Endodermal cell (in vitro differentiated cells): ENCODE measurements around the gene RPS6KA2. TPM values are rescaled to one million over a fixed set of nuclear protein-coding genes. Genes with fewer than 3 reads are reported as not detected.

Experiments
- DNase-seq: peaks from one replicate; pipeline ENCODE4 v3.0.0-alpha.2; 2017
- H3K27ac ChIP-seq: 2 replicates; pipeline ENCODE4 v1.5.1; 2013; ENCODE audit warnings: mild to moderate bottlenecking, low read depth, low read length, moderate library complexity
- H3K27me3 ChIP-seq: 2 replicates; pipeline ENCODE4 v1.6.1; 2013; ENCODE audit warnings: mild to moderate bottlenecking, low read length, moderate library complexity; ENCODE audit not compliant: insufficient read depth, control insufficient read depth, poor library complexity, severe bottlenecking
- H3K36me3 ChIP-seq: 2 replicates; pipeline ENCODE4 v1.7.0; 2013; ENCODE audit warnings: mild to moderate bottlenecking, low read length, moderate library complexity; ENCODE audit not compliant: control insufficient read depth, insufficient read depth
- H3K4me1 ChIP-seq: one replicate; pipeline ENCODE4 v1.7.0; 2013; ENCODE audit warnings: low read length; ENCODE audit not compliant: control insufficient read depth, insufficient read depth
- H3K4me3 ChIP-seq: 2 replicates; pipeline ENCODE4 v1.5.1; 2013; ENCODE audit warnings: mild to moderate bottlenecking, low read length, moderate library complexity
- H3K9ac ChIP-seq: 2 replicates; pipeline ENCODE4 v1.6.1; 2013; ENCODE audit warnings: mild to moderate bottlenecking, low read length, moderate library complexity; ENCODE audit not compliant: poor library complexity, severe bottlenecking; ENCODE audit errors: extremely low read depth
- H3K9me3 ChIP-seq: 2 replicates; pipeline ENCODE4 v1.6.1; 2013; ENCODE audit warnings: mild to moderate bottlenecking, low read length, moderate library complexity; ENCODE audit not compliant: control insufficient read depth
- H3K27ac Mint-ChIP-seq: 2 replicates; pipeline ENCODE4 v1.8.0; 2020; ENCODE audit warnings: mixed read lengths
- H3K27me3 Mint-ChIP-seq: 2 replicates; pipeline ENCODE4 v1.8.0; 2021; ENCODE audit warnings: mild to moderate bottlenecking, mixed read lengths; ENCODE audit not compliant: insufficient read depth
- H3K36me3 Mint-ChIP-seq: 2 replicates; pipeline ENCODE4 v1.8.0; 2020; ENCODE audit warnings: low read depth, mixed read lengths
- H3K4me1 Mint-ChIP-seq: 2 replicates; pipeline ENCODE4 v1.8.0; 2020; ENCODE audit warnings: mixed read lengths
- H3K4me3 Mint-ChIP-seq: 2 replicates; pipeline ENCODE4 v1.8.0; 2020; ENCODE audit warnings: mild to moderate bottlenecking, moderate library complexity, mixed read lengths
- H3K9me3 Mint-ChIP-seq: 2 replicates; pipeline ENCODE4 v1.8.0; 2020; ENCODE audit warnings: mild to moderate bottlenecking, mixed read lengths
- WGBS, 2 experiments: methylation state at CpG; one replicate each; pipeline versions ENCODE4 v1.1.5 to v1.1.7; 2013; ENCODE audit warnings: missing lambda C conversion rate in 2 of 2, mixed read lengths in 1 of 2; ENCODE audit not compliant: insufficient coverage in 1 of 2, insufficient read length in 1 of 2; 5-methylcytosine and 5-hydroxymethylcytosine counted together
- total RNA-seq, 2 donors: library from RNA; stranded (reverse); fragmentation: NEBNext Ultra II Directional in 1 of 2; extraction: Animal tissue kit (Norgen Biotek cat#: 25700) in 1 of 2; gene quantifications; 2 replicates in 1 of 2; 3 replicates in 1 of 2; pipeline ENCODE4 v1.2.1, GENCODE V29; 2021
- TF ChIP-seq, protein P1 (sequence below): fragments of 200-600 bp; sonication (generic); conservative IDR thresholded peaks from 2 replicates; pipeline ENCODE4 v1.5.0; 2021; ENCODE audit warnings: antibody characterized with exemption, mild to moderate bottlenecking

Gene RPS6KA2
- total RNA-seq, 2 donors from 2014 or later = 17.9 to 23.9 TPM

DNA sequence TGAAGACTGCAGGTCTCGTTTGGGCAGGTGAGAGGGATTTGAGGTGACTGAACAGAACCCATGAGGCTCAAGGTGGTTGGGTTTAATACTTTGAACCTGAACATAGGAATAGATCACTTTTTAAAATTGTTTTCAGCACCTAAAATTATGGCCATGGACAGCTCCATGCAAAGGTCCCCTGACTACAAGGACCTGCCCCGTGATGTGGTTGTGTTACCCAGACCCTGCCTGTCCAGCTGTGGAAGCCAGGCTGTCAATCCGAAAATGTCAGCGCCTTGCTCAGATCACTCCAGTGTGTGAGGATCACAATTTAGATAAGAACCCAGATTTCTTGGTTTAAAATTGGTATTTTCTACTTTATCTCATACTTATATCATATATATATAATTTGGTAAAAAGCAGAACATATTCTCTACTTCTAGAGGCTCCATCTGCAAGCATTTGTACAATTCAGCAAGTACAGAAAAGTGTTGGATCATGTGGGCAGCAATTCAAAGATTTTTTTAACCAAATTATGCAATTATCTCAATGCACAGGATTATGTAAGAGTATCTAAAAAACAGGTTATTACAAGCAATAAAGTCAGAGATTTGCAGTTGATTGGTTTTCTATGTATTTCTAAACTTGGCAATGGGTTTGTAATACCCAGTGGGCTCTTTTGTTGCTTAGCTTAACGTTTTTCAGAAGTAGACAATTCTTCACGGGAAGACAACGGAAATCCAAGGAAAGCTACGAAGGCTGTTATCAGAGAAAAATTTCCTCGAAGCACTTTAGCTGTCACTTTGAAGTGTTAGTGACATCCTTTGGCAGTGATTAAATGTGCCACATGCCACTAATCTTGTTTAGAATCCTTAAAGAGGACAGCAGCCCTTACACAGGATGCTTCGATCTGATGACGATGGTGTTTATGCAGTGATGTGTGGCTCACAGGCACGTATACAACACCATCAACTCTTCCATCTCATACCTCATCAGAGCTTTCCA lies 24.1 kb upstream of the RPS6KA2 start:
- Mint-ChIP-seq H3K36me3 (no peaks in the 10 kb centered on the region), H3K27ac (no peak overlapping the region), H3K4me3 (no peak overlapping the region), H3K27me3 (no peaks in the 10 kb centered on the region), H3K9me3 (no peaks in the 10 kb centered on the region), H3K4me1 (no peaks in the 10 kb centered on the region)
- TF ChIP-seq, protein P1, sequence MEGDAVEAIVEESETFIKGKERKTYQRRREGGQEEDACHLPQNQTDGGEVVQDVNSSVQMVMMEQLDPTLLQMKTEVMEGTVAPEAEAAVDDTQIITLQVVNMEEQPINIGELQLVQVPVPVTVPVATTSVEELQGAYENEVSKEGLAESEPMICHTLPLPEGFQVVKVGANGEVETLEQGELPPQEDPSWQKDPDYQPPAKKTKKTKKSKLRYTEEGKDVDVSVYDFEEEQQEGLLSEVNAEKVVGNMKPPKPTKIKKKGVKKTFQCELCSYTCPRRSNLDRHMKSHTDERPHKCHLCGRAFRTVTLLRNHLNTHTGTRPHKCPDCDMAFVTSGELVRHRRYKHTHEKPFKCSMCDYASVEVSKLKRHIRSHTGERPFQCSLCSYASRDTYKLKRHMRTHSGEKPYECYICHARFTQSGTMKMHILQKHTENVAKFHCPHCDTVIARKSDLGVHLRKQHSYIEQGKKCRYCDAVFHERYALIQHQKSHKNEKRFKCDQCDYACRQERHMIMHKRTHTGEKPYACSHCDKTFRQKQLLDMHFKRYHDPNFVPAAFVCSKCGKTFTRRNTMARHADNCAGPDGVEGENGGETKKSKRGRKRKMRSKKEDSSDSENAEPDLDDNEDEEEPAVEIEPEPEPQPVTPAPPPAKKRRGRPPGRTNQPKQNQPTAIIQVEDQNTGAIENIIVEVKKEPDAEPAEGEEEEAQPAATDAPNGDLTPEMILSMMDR = no peak
- H3K36me3 ChIP-seq = no peaks in the 10 kb centered on the region
- no peak overlapping the region for H3K27ac ChIP-seq
- no peak overlapping the region for H3K4me3 ChIP-seq
- H3K27me3 ChIP-seq = peaks cover 19% of the 10 kb centered on the region
- no peak overlapping the region for H3K9ac ChIP-seq
- WGBS, 2 experiments = 89 to 97% methylated on average over 11 to 12 of the region's 12 CpGs
- DNase-seq = no peak
- H3K4me1 ChIP-seq = no peaks in the 10 kb centered on the region
- H3K9me3 ChIP-seq = no peaks in the 10 kb centered on the region

DNA sequence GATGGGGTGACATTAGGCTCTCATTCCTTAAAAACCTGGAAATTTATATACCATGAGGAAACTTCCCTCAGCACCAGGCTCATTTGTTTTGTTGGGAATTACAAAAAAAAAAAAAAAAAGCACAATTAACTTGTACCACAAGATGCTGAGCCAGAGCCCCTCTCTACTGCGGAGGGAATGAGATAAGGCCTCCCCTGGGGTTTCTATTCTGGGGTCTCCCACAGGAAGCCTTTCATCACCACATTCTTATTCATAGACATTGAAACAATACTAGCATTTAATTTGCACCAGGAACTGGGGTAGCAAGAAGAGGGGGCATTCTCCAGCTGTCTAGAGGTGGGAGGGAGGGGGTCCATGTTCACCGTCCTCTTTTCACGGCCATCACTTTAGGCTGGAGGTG lies 23.0 kb upstream of the RPS6KA2 start:
- TF ChIP-seq, protein P1 = no peak
- DNase-seq = no peak
- Histone ChIP-seq H3K9ac (no peak overlapping the region), H3K27me3 (peaks cover 8% of the 10 kb centered on the region), H3K4me1 (no peaks in the 10 kb centered on the region), H3K36me3 (no peaks in the 10 kb centered on the region), H3K27ac (no peak overlapping the region), H3K9me3 (no peaks in the 10 kb centered on the region), H3K4me3 (no peak overlapping the region)
- Mint-ChIP-seq H3K9me3 (no peaks in the 10 kb centered on the region), H3K36me3 (no peaks in the 10 kb centered on the region), H3K4me1 (no peaks in the 10 kb centered on the region), H3K27me3 (no peaks in the 10 kb centered on the region), H3K4me3 (no peak overlapping the region), H3K27ac (no peak overlapping the region)
- 60 to 78% methylated on average over 1 to 3 of the region's 3 CpGs for WGBS, 2 experiments

DNA sequence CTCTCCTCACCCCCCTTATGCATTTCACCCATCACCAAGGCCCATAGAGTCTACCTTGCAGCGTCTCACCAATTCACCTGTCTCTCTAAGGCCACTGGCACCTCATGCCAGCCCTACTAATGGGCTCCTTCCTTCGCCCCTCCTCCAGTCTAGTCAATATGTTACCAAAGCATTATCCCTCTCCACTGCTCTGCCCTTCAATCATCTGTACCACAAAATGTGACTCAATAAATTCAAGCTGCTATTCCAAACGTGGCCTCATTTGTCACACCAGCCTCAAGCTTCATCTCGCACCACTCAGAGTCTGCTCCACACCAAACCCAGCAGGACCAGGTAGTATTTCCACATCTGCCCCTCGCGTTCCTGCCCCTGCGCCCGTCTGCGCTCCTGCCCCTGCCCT lies 21.8 kb upstream of the RPS6KA2 start:
- no peaks in the 10 kb centered on the region for H3K36me3 ChIP-seq
- 82 to 91% methylated on average over 9 of the region's 9 CpGs for WGBS, 2 experiments
- H3K27ac Mint-ChIP-seq = no peak overlapping the region
- H3K27ac ChIP-seq = no peak overlapping the region
- peaks cover 2% of the 10 kb centered on the region for H3K9me3 Mint-ChIP-seq
- H3K4me1 ChIP-seq = no peaks in the 10 kb centered on the region
- H3K4me3 Mint-ChIP-seq = no peak overlapping the region
- no peaks in the 10 kb centered on the region for H3K9me3 ChIP-seq
- TF ChIP-seq, protein P1 = no peak
- no peaks in the 10 kb centered on the region for H3K27me3 ChIP-seq
- no peaks in the 10 kb centered on the region for H3K4me1 Mint-ChIP-seq
- no peak overlapping the region for H3K4me3 ChIP-seq
- no peaks in the 10 kb centered on the region for H3K27me3 Mint-ChIP-seq
- H3K36me3 Mint-ChIP-seq = no peaks in the 10 kb centered on the region
- no peak for DNase-seq
- no peak overlapping the region for H3K9ac ChIP-seq
